ENCODE results near the gene STK32B. TPM values are rescaled to one million over a fixed set of nuclear protein-coding genes. Genes with fewer than 3 reads are reported as not detected.
A peak's percentile ranks its signal among the peaks of the same experiment; 100 is the strongest.
"Not testable (repeated sequence)": the region's sequence is repeated elsewhere in the genome, so short reads cannot be mapped to it uniquely, and the experiment has no call there.

Gene STK32B
- total RNA-seq (2021; ENCODE audit: unreplicated experiment) (11.6 TPM), Bru-seq, nascent RNA (percentile 58 among the genes with signal in this experiment), BruChase-seq, experiment 1, labeled RNA remaining after a 2-hour chase (percentile 49 among the genes with signal in this experiment), BruChase-seq, experiment 2, labeled RNA remaining after a 6-hour chase (percentile 49 among the genes with signal in this experiment)
- polyA plus RNA-seq (2012; ENCODE audit: insufficient read length): 13.7 TPM
- long read RNA-seq, transcript STK32B-201 (12 exons, 3,582 nt): major isoform, 12 of 20 reads
- long read RNA-seq, partial matches to known transcripts: 7 of 20 reads
- long read RNA-seq, other reads (novel, unspliced or antisense): 1 of 20 reads

DNA sequence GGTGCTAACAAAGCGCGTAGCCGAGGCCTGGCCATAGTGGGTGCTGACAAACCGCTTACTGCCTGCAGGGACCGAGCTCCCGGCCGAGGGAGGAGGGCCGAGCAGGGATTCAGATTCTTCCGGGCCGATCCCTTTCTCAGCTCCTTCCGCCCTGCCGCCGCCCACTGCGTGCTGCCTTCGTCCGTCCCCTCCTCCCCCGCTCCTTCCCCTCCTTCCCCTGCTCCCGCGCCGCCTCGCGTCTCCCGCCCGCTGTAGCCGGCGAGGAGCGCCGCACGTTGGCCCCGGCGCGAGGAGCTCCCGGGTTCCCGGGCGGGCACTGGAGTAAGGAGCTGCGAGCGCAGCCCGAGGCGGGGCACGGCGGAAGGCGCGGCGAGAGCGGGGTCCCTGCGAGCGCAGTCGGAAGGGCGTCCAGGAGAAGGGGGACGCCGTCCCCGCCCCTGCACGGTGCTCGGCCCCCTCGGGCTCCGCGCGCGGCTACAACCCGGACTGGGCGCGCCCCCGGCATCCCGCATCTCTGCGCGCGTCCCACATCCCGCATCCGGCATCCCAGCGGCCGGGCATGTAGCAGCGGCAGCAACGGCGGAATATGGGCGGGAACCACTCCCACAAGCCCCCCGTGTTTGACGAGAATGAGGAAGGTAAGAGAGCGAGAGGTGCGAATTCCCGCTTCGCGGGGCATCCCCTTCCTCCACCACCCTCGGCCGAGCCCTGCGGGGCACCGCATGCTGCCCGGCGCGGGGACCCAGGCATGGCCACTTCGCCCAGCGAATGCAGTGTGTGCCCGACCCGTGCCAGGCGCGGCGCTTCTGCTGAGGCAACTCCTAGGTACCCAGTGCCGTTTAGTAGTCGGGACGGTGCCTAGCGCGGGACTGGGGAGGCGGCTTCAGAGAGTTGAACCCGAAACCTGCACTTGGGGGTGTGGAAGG, at the start of gene STK32B:
STK32B (plus strand) TSS at position 203 of the 926 bp plus-strand sequence.
- H3K36me3 ChIP-seq (ENCODE audit: control insufficient read depth, insufficient read depth, low read length): no peaks in the 10 kb centered on the region
- POLR2A ChIA-PET: no interaction called here
- H3K4me1 ChIP-seq (ENCODE audit: control insufficient read depth, insufficient read depth, low read length): peaks cover 4% of the 10 kb centered on the region
- intact Hi-C loops (cut with micrococcal nuclease; ENCODE audit: unreplicated experiment): loop anchor here (1.0 to 10.0 kb wide), 4 partner anchors 91 to 741 kb away; no protein-coding TSS in a partner anchor
- H3K27me3 ChIP-seq (ENCODE audit: control insufficient read depth, insufficient read depth, low read length): no peaks in the 10 kb centered on the region
- peak within 1 kb of the TSS; percentile 51 to 84 for H3K4me3 ChIP-seq (ENCODE audit: low read depth in 2 of 2, low read length in 2 of 2)
- peak within 1 kb of the TSS; percentile 51 for H3K27ac ChIP-seq (ENCODE audit: low read length)
- CTCF ChIA-PET: interaction anchor here (0.7 to 1.5 kb wide), 2 partner anchors 15 to 761 kb away, joined by 5 to 6 read pairs; no protein-coding TSS in a partner anchor
- BruUV-seq (replicated peaks): no TSS peak
- TF ChIP-seq SIN3A (IDR thresholded peaks at IDR 0.05; ENCODE audit: borderline replicate concordance, insufficient read depth, low read depth, low read length): no peak
- TF ChIP-seq TCF7L2 (IDR thresholded peaks at IDR 0.05; ENCODE audit: low read depth, low read length): no peak
- no peaks in the 10 kb centered on the region for H3K9me3 ChIP-seq (ENCODE audit: control insufficient read depth, insufficient read depth, low read depth, low read length)
- ATAC-seq (peak; percentile 83), DNase-seq (ENCODE audit: low read depth, low spot score) (no peak)
- in situ Hi-C loops (cut with HindIII; ENCODE audit: low pct_unique_long_range_greater_than_20kb, low sequenced_read_pairs): no loop called here

GRCh38 chr4:5001641-5002040, 49.6 kb upstream of the STK32B start:
- H3K9me3 ChIP-seq (ENCODE audit: control insufficient read depth, insufficient read depth, low read depth, low read length); H3K27ac ChIP-seq (ENCODE audit: low read length); BruUV-seq (replicated peaks); intact Hi-C loops (cut with micrococcal nuclease; ENCODE audit: unreplicated experiment); DNase-seq (ENCODE audit: low read depth, low spot score); CTCF ChIA-PET; POLR2A ChIA-PET; ATAC-seq; H3K4me1 ChIP-seq (ENCODE audit: control insufficient read depth, insufficient read depth, low read length); H3K4me3 ChIP-seq (ENCODE audit: low read depth in 2 of 2, low read length in 2 of 2); H3K36me3 ChIP-seq (ENCODE audit: control insufficient read depth, insufficient read depth, low read length); in situ Hi-C loops (cut with HindIII; ENCODE audit: low pct_unique_long_range_greater_than_20kb, low sequenced_read_pairs); H3K27me3 ChIP-seq (ENCODE audit: control insufficient read depth, insufficient read depth, low read length): not testable (repeated sequence)

GRCh38 chr4:5003372-5003857, 47.9 kb upstream of the STK32B start:
- H3K36me3 ChIP-seq (ENCODE audit: control insufficient read depth, insufficient read depth, low read length): no peaks in the 10 kb centered on the region

More at GRCh38 chr4:5003372-5003857, 47.9 kb upstream of the STK32B start:
- no peak for TF ChIP-seq TCF7L2 (IDR thresholded peaks at IDR 0.05; ENCODE audit: low read depth, low read length)
- no peak for TF ChIP-seq SIN3A (IDR thresholded peaks at IDR 0.05; ENCODE audit: borderline replicate concordance, insufficient read depth, low read depth, low read length)
- TF ChIP-seq, protein P1, sequence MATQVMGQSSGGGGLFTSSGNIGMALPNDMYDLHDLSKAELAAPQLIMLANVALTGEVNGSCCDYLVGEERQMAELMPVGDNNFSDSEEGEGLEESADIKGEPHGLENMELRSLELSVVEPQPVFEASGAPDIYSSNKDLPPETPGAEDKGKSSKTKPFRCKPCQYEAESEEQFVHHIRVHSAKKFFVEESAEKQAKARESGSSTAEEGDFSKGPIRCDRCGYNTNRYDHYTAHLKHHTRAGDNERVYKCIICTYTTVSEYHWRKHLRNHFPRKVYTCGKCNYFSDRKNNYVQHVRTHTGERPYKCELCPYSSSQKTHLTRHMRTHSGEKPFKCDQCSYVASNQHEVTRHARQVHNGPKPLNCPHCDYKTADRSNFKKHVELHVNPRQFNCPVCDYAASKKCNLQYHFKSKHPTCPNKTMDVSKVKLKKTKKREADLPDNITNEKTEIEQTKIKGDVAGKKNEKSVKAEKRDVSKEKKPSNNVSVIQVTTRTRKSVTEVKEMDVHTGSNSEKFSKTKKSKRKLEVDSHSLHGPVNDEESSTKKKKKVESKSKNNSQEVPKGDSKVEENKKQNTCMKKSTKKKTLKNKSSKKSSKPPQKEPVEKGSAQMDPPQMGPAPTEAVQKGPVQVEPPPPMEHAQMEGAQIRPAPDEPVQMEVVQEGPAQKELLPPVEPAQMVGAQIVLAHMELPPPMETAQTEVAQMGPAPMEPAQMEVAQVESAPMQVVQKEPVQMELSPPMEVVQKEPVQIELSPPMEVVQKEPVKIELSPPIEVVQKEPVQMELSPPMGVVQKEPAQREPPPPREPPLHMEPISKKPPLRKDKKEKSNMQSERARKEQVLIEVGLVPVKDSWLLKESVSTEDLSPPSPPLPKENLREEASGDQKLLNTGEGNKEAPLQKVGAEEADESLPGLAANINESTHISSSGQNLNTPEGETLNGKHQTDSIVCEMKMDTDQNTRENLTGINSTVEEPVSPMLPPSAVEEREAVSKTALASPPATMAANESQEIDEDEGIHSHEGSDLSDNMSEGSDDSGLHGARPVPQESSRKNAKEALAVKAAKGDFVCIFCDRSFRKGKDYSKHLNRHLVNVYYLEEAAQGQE (IDR thresholded peaks at IDR 0.05; ENCODE audit: insufficient read depth in 1 of 2, low read depth in 2 of 2, low read length in 1 of 2): no peak
- TF ChIP-seq, protein P2, sequence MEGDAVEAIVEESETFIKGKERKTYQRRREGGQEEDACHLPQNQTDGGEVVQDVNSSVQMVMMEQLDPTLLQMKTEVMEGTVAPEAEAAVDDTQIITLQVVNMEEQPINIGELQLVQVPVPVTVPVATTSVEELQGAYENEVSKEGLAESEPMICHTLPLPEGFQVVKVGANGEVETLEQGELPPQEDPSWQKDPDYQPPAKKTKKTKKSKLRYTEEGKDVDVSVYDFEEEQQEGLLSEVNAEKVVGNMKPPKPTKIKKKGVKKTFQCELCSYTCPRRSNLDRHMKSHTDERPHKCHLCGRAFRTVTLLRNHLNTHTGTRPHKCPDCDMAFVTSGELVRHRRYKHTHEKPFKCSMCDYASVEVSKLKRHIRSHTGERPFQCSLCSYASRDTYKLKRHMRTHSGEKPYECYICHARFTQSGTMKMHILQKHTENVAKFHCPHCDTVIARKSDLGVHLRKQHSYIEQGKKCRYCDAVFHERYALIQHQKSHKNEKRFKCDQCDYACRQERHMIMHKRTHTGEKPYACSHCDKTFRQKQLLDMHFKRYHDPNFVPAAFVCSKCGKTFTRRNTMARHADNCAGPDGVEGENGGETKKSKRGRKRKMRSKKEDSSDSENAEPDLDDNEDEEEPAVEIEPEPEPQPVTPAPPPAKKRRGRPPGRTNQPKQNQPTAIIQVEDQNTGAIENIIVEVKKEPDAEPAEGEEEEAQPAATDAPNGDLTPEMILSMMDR (IDR thresholded peaks at IDR 0.05): no peak
- TF ChIP-seq POLR2AphosphoS5 (IDR thresholded peaks at IDR 0.05; ENCODE audit: low read depth, low read length): no peak
- Histone ChIP-seq H3K4me1 (ENCODE audit: control insufficient read depth, insufficient read depth, low read length) (no peaks in the 10 kb centered on the region), H3K4me3 (ENCODE audit: low read depth in 2 of 2, low read length in 2 of 2) (no peak overlapping the region), H3K9me3 (ENCODE audit: control insufficient read depth, insufficient read depth, low read depth, low read length) (no peaks in the 10 kb centered on the region), H3K27ac (ENCODE audit: low read length) (no peak overlapping the region), H3K27me3 (ENCODE audit: control insufficient read depth, insufficient read depth, low read length) (no peaks in the 10 kb centered on the region)
- CTCF ChIA-PET: no interaction called here
- DNase-seq (ENCODE audit: low read depth, low spot score) (no peak), ATAC-seq (no peak)
- intact Hi-C loops (cut with micrococcal nuclease; ENCODE audit: unreplicated experiment): no loop called here
- BruUV-seq (replicated peaks): no TSS peak
- in situ Hi-C loops (cut with HindIII; ENCODE audit: low pct_unique_long_range_greater_than_20kb, low sequenced_read_pairs): no loop called here
- POLR2A ChIA-PET: no interaction called here

Measured in Panc1 (cell line).